ENCODE data around the gene TTC9. TPM values are rescaled to one million over a fixed set of nuclear protein-coding genes. Genes with fewer than 3 reads are reported as not detected.
"Not testable (repeated sequence)": the region's sequence is repeated elsewhere in the genome, so short reads cannot be mapped to it uniquely, and the experiment has no call there.

TTC9 gene
- total RNA-seq, 1 experiment from 2014 or later: 0.30 TPM

DNA sequence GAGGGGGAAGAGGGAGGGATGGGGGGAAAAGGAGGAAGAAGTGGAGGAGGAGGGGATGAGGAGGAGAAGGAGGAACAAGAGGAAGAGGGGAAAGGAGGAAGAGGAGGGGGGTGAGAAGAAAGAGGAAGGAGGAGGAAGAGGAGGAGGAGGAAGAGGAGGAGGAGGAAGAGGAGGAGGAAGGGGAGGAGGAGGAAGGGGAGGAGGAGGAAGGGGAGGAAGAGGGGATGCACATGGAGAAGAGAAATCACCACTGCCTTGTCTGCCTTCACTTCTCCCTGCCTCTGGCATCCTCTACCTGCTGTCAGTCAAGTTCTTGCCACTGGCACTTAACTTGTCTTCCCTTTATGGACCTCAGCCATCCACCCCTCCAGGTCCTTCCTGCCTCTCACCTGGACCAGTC, 59.9 kb downstream of the TTC9 start:
- BruUV-seq (replicated peaks): no TSS peak
- CTCF ChIA-PET: interaction anchor here (1.1 to 1.4 kb wide), 2 partner anchors 20 to 116 kb away, joined by 3 read pairs; no protein-coding TSS in a partner anchor
- intact Hi-C loops (cut with micrococcal nuclease): no loop called here

DNA sequence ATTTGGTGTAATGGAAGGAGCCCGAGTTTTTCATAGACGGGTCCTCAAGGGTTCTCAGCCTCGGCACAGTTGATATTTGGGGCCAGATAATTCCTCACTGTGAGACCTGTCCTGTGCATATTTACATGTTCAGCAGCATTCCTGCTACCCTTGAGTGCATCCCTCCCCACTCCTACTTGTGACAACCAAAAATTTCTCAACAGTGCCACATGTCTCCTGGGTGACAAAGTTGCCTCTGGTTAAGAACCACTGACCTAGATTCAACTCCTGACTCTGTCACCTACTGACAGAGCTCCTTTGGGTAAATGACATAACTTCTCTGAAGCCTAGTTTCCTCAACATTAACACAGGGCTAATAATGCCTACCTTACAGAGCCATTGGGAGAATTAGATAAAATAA, 60.4 kb downstream of the TTC9 start:
- TF ChIP-seq, protein P1, sequence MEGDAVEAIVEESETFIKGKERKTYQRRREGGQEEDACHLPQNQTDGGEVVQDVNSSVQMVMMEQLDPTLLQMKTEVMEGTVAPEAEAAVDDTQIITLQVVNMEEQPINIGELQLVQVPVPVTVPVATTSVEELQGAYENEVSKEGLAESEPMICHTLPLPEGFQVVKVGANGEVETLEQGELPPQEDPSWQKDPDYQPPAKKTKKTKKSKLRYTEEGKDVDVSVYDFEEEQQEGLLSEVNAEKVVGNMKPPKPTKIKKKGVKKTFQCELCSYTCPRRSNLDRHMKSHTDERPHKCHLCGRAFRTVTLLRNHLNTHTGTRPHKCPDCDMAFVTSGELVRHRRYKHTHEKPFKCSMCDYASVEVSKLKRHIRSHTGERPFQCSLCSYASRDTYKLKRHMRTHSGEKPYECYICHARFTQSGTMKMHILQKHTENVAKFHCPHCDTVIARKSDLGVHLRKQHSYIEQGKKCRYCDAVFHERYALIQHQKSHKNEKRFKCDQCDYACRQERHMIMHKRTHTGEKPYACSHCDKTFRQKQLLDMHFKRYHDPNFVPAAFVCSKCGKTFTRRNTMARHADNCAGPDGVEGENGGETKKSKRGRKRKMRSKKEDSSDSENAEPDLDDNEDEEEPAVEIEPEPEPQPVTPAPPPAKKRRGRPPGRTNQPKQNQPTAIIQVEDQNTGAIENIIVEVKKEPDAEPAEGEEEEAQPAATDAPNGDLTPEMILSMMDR (IDR thresholded peaks at IDR 0.05; ENCODE audit: unreplicated experiment): no peak
- Mint-ChIP-seq H3K27me3 (ENCODE audit: insufficient read depth, unreplicated experiment) (no peaks in the 10 kb centered on the region), H3K27ac (ENCODE audit: low read depth, unreplicated experiment) (no peak overlapping the region), H3K4me1 (ENCODE audit: insufficient read depth, unreplicated experiment) (peaks cover 18% of the 10 kb centered on the region), H3K9me3 (ENCODE audit: unreplicated experiment) (no peaks in the 10 kb centered on the region), H3K36me3 (ENCODE audit: insufficient read depth, unreplicated experiment) (no peaks in the 10 kb centered on the region), H3K4me3 (ENCODE audit: unreplicated experiment) (no peak overlapping the region)
- CTCF ChIA-PET: interaction anchor here (1.1 to 1.4 kb wide), 2 partner anchors 20 to 115 kb away, joined by 3 read pairs; no protein-coding TSS in a partner anchor
- no TSS peak for BruUV-seq (replicated peaks)
- DNase-seq (ENCODE audit: unreplicated experiment): no peak
- POLR2A ChIA-PET: interaction anchor here (0.6 to 0.8 kb wide), 2 partner anchors 40 to 867 kb away, joined by 4 to 5 read pairs; no protein-coding TSS in a partner anchor
- intact Hi-C loops (cut with micrococcal nuclease): no loop called here

More for the DNA sequence above, 59.9 kb downstream of the TTC9 start:
- Mint-ChIP-seq H3K27me3 (ENCODE audit: insufficient read depth, unreplicated experiment) (no peaks in the 10 kb centered on the region), H3K27ac (ENCODE audit: low read depth, unreplicated experiment) (no peak overlapping the region), H3K9me3 (ENCODE audit: unreplicated experiment) (no peaks in the 10 kb centered on the region), H3K36me3 (ENCODE audit: insufficient read depth, unreplicated experiment) (no peaks in the 10 kb centered on the region), H3K4me3 (ENCODE audit: unreplicated experiment) (no peak overlapping the region), H3K4me1 (ENCODE audit: insufficient read depth, unreplicated experiment) (peaks cover 18% of the 10 kb centered on the region)
- no peak for DNase-seq (ENCODE audit: unreplicated experiment)
- TF ChIP-seq, protein P1 (IDR thresholded peaks at IDR 0.05; ENCODE audit: unreplicated experiment): no peak
- POLR2A ChIA-PET: no interaction called here

DNA sequence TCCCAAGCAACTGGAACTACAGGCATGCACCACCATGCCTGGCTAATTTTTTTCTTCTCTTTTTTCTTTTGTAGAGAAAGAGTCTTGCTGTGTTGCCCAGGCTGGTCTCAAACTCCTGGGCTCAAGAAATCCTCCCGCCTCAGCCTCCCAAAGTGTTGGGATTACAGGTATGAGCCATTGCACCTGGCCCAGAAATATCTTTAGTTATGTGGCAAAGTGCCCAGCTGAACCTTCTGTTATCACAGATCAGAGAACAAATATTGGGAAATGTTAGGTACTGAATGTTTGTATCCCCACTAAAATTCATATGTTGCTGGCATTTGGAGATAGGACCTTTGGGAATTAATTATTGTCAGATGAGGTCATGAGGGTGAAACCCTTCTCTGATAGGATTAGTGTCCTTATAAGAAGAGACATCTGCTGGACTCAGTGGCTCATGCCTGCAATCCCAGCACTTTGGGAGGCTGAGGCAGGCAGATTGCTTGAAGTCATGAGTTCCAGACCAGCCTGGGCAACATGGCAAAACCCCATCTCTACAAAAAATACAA, 62.0 kb downstream of the TTC9 start:
- intact Hi-C loops (cut with micrococcal nuclease); H3K27me3 Mint-ChIP-seq (ENCODE audit: insufficient read depth, unreplicated experiment); H3K9me3 Mint-ChIP-seq (ENCODE audit: unreplicated experiment); H3K4me3 Mint-ChIP-seq (ENCODE audit: unreplicated experiment); H3K27ac Mint-ChIP-seq (ENCODE audit: low read depth, unreplicated experiment); POLR2A ChIA-PET; H3K36me3 Mint-ChIP-seq (ENCODE audit: insufficient read depth, unreplicated experiment); DNase-seq (ENCODE audit: unreplicated experiment); BruUV-seq (replicated peaks); H3K4me1 Mint-ChIP-seq (ENCODE audit: insufficient read depth, unreplicated experiment): not testable (repeated sequence)
- CTCF ChIA-PET: interaction anchor here (1.8 kb wide), 1 partner anchor 10 kb away, joined by 5 read pairs; no protein-coding TSS in a partner anchor

DNA sequence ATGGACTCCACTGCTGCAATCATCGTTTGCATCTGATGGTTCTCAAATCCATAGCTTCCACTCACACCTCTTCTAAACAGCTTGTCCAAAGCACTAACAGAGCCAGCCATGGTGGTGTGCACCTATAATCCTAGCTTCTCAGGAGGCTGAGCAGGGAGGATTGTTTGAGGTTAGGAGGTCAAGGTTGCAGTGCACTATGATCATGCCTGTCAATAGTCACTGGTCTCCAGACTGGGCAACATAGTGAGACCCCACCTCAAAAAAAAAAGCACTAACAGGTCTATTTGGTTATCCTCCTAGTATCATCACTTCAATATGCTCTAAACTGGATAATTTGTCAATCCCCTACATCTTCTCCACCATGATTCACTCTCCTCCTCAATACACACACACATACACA, 63.2 kb downstream of the TTC9 start:
- POLR2A ChIA-PET: interaction anchor here (0.6 to 0.7 kb wide), 2 partner anchors 160 to 489 kb away, joined by 3 read pairs; no protein-coding TSS in a partner anchor
- TF ChIP-seq, protein P1 (IDR thresholded peaks at IDR 0.05; ENCODE audit: unreplicated experiment): no peak
- no peaks in the 10 kb centered on the region for H3K27me3 Mint-ChIP-seq (ENCODE audit: insufficient read depth, unreplicated experiment)
- intact Hi-C loops (cut with micrococcal nuclease): no loop called here
- H3K4me3 Mint-ChIP-seq (ENCODE audit: unreplicated experiment): no peak overlapping the region
- BruUV-seq (replicated peaks): no TSS peak
- DNase-seq (ENCODE audit: unreplicated experiment): no peak
- H3K4me1 Mint-ChIP-seq (ENCODE audit: insufficient read depth, unreplicated experiment): no peaks in the 10 kb centered on the region
- CTCF ChIA-PET: interaction anchor here (0.6 to 0.9 kb wide), 2 partner anchors 89 to 223 kb away, joined by 3 read pairs; no protein-coding TSS in a partner anchor
- H3K27ac Mint-ChIP-seq (ENCODE audit: low read depth, unreplicated experiment): no peak overlapping the region
- H3K36me3 Mint-ChIP-seq (ENCODE audit: insufficient read depth, unreplicated experiment): no peaks in the 10 kb centered on the region
- H3K9me3 Mint-ChIP-seq (ENCODE audit: unreplicated experiment): no peaks in the 10 kb centered on the region
